IMR-90 (cell line): Measurements from ENCODE around the gene ACAP1. TPM values are rescaled to one million over a fixed set of nuclear protein-coding genes. Genes with fewer than 3 reads are reported as not detected.

Source experiments
- ATAC-seq: fragments of 200-7000 bp; cut with Tn5 transposase; 2 replicates; pipeline ENCODE4 v1.9.1; 2020; ENCODE audit warnings: low read depth, mild to moderate bottlenecking, moderate library complexity
- BruUV-seq: library from RNA; stranded (reverse); fragments of 400-500 nt; replicated peaks from 2 replicates; lab custom pipeline; 2021; lab: Mats Ljungman, UMichigan
- CTCF ChIA-PET: fragments of 300-600 bp; formaldehyde crosslinking; extraction: SDS; loops from one replicate; lab custom pipeline; 2021; ENCODE audit warnings: antibody characterized with exemption; lab: Yijun Ruan, JAX
- POLR2A ChIA-PET: fragments of 300-600 bp; sonication (Branson Sonifier 250); formaldehyde crosslinking; loops from one replicate; lab custom pipeline; 2022; ENCODE audit warnings: antibody characterized with exemption; ENCODE audit not compliant: unreplicated experiment; lab: Charles Lee
- DNase-seq: peaks from one replicate; pipeline ENCODE4 v3.0.0; 2013
- H2AFZ ChIP-seq: replicated peaks from 2 replicates; pipeline ENCODE3; 2013; ENCODE audit warnings: low read length, mild to moderate bottlenecking; ENCODE audit not compliant: poor library complexity
- H2AK5ac ChIP-seq: 2 replicates; pipeline ENCODE4 v1.6.1; 2013; ENCODE audit warnings: low read depth, low read length, inconsistent platforms
- H2AK9ac ChIP-seq: replicated peaks from 2 replicates; pipeline ENCODE3; 2013; ENCODE audit warnings: mild to moderate bottlenecking, low read depth, low read length, moderate library complexity; ENCODE audit not compliant: poor library complexity
- H2BK120ac ChIP-seq: 2 replicates; pipeline ENCODE4 v1.6.1; 2013; ENCODE audit warnings: low read depth, low read length, inconsistent platforms
- H2BK15ac ChIP-seq: 3 replicates; pipeline ENCODE4 v1.6.1; 2013; ENCODE audit warnings: low read depth, low read length, inconsistent platforms
- H2BK20ac ChIP-seq: 2 replicates; pipeline ENCODE4 v1.6.1; 2013; ENCODE audit warnings: low read depth, mild to moderate bottlenecking, inconsistent platforms, low read length, moderate library complexity
- H2BK5ac ChIP-seq: 2 replicates; pipeline ENCODE4 v1.6.1; 2013; ENCODE audit warnings: mild to moderate bottlenecking, low read depth, low read length, inconsistent platforms; ENCODE audit not compliant: poor library complexity, severe bottlenecking
- H3K14ac ChIP-seq: replicated peaks from 2 replicates; pipeline ENCODE4 v1.6.1; 2013; ENCODE audit warnings: low read depth, low read length, inconsistent platforms
- H3K18ac ChIP-seq: 2 replicates; pipeline ENCODE4 v1.6.1; 2013; ENCODE audit warnings: low read depth, low read length, control low read depth
- H3K23ac ChIP-seq: 2 replicates; pipeline ENCODE4 v1.6.1; 2013; ENCODE audit warnings: low read depth, low read length, inconsistent platforms
- H3K27ac ChIP-seq: 2 replicates; pipeline ENCODE4 v1.5.1; 2013; ENCODE audit warnings: mild to moderate bottlenecking, control low read depth, low read length; ENCODE audit not compliant: insufficient read depth
- H3K27me3 ChIP-seq: 2 replicates; pipeline ENCODE4 v1.6.1; 2013; ENCODE audit warnings: low read length; ENCODE audit not compliant: control insufficient read depth, insufficient read depth
- H3K36me3 ChIP-seq: 2 replicates; pipeline ENCODE4 v1.6.1; 2013; ENCODE audit warnings: low read length, mixed read lengths; ENCODE audit not compliant: control insufficient read depth, insufficient read depth
- H3K4ac ChIP-seq: 2 replicates; pipeline ENCODE4 v1.6.1; 2013; ENCODE audit warnings: low read depth, low read length, inconsistent platforms
- H3K4me1 ChIP-seq: 2 replicates; pipeline ENCODE4 v1.6.1; 2013; ENCODE audit warnings: low read length, mixed read lengths; ENCODE audit not compliant: control insufficient read depth, insufficient read depth
- H3K4me2 ChIP-seq: 2 replicates; pipeline ENCODE4 v1.6.1; 2013; ENCODE audit warnings: low read depth, mild to moderate bottlenecking, control low read depth, low read length, moderate library complexity
- H3K4me3 ChIP-seq: 2 replicates; pipeline ENCODE4 v1.5.1; 2013; ENCODE audit warnings: low read depth, mild to moderate bottlenecking, control low read depth, low read length, moderate library complexity; ENCODE audit not compliant: insufficient read depth
- H3K56ac ChIP-seq: 2 replicates; pipeline ENCODE4 v1.6.1; 2013; ENCODE audit warnings: low read length, inconsistent platforms; ENCODE audit not compliant: insufficient read depth; ENCODE audit errors: extremely low read depth
- H3K79me1 ChIP-seq, 2 experiments: 2 replicates each; pipeline ENCODE4 v1.6.1; 2013; ENCODE audit warnings: low read length in 2 of 2, inconsistent platforms in 1 of 2, low read depth in 1 of 2
- H3K9ac ChIP-seq: 2 replicates; pipeline ENCODE4 v1.6.1; 2013; ENCODE audit warnings: low read depth, low read length, control low read depth
- H3K9me1 ChIP-seq: 2 replicates; pipeline ENCODE4 v1.6.1; 2013; ENCODE audit warnings: low read length, inconsistent platforms; ENCODE audit not compliant: insufficient read depth
- H3K9me3 ChIP-seq: 2 replicates; pipeline ENCODE4 v1.6.1; 2013; ENCODE audit warnings: low read length; ENCODE audit not compliant: control insufficient read depth, insufficient read depth
- H4K20me1 ChIP-seq: 2 replicates; pipeline ENCODE4 v1.6.1; 2013; ENCODE audit warnings: low read length, inconsistent platforms; ENCODE audit not compliant: insufficient read depth
- H4K5ac ChIP-seq: 2 replicates; pipeline ENCODE4 v1.6.1; 2013; ENCODE audit warnings: mild to moderate bottlenecking, low read depth, low read length, control low read depth
- H4K8ac ChIP-seq, 2 experiments: 2 replicates each; pipeline ENCODE4 v1.6.1; 2013; ENCODE audit warnings: low read depth in 2 of 2, low read length in 2 of 2, control low read depth in 1 of 2, inconsistent platforms in 1 of 2
- H4K91ac ChIP-seq: 2 replicates; pipeline ENCODE4 v1.6.1; 2013; ENCODE audit warnings: low read depth, low read length, inconsistent platforms; ENCODE audit not compliant: insufficient read depth
- CTCF ChIP-seq: conservative IDR thresholded peaks from 2 replicates; pipeline ENCODE4 v1.5.1; 2012; ENCODE audit warnings: mild to moderate bottlenecking, low read depth, low read length, improper control_type of control experiment
- ELK1 ChIP-seq: fragments of 150-350 bp; IDR thresholded peaks from 2 replicates; pipeline ENCODE4 v1.6.1; 2016; ENCODE audit warnings: low read depth, mild to moderate bottlenecking, low read length, moderate library complexity, borderline replicate concordance
- FOS ChIP-seq: fragments of 150-350 bp; IDR thresholded peaks from 2 replicates; pipeline ENCODE4 v1.6.1; 2016; ENCODE audit warnings: low read depth, low read length
- MAFK ChIP-seq: IDR thresholded peaks from 2 replicates; pipeline ENCODE4 v1.6.1; 2012; ENCODE audit warnings: low read depth, low read length, improper control_type of control experiment
- MAZ ChIP-seq: IDR thresholded peaks from 2 replicates; pipeline ENCODE4 v1.6.1; 2012; ENCODE audit warnings: low read depth, mild to moderate bottlenecking, low read length, improper control_type of control experiment, moderate library complexity, borderline replicate concordance
- MXI1 ChIP-seq: IDR thresholded peaks from 2 replicates; pipeline ENCODE4 v1.6.1; 2012; ENCODE audit warnings: low read depth, mild to moderate bottlenecking, low read length, moderate library complexity, borderline replicate concordance
- NFE2L2 ChIP-seq: fragments of 150-350 bp; IDR thresholded peaks from 2 replicates; pipeline ENCODE4 v1.6.1; 2016; ENCODE audit warnings: low read depth, mild to moderate bottlenecking, low read length
- RAD21 ChIP-seq: IDR thresholded peaks from 2 replicates; pipeline ENCODE4 v1.6.1; 2012; ENCODE audit warnings: low read length, improper control_type of control experiment
- RCOR1 ChIP-seq: IDR thresholded peaks from 2 replicates; pipeline ENCODE4 v1.6.1; 2012; ENCODE audit warnings: mild to moderate bottlenecking, low read length, improper control_type of control experiment; ENCODE audit not compliant: insufficient replicate concordance
- SMC3 ChIP-seq: fragments of 150-350 bp; IDR thresholded peaks from 2 replicates; pipeline ENCODE4 v1.6.1; 2016; ENCODE audit warnings: low read depth, mild to moderate bottlenecking, antibody characterized with exemption, low read length, moderate library complexity
- WGBS, 2 experiments: methylation state at CpG; one replicate each; pipeline versions ENCODE4 v1.1.5 to v1.1.7; 2013; ENCODE audit warnings: missing lambda C conversion rate in 2 of 2; ENCODE audit not compliant: insufficient read length in 1 of 2; ENCODE audit errors: extremely low coverage in 2 of 2; 5-methylcytosine and 5-hydroxymethylcytosine counted together
- dilution Hi-C: fragments of 300-500 bp; cut with HindIII; formaldehyde crosslinking; loops from one replicate; pipeline ENCODE4 v1.14.3; 2018; ENCODE audit warnings: low sequenced_read_pairs; ENCODE audit not compliant: unreplicated experiment
- in situ Hi-C: fragments of 300-500 bp; cut with MboI; formaldehyde crosslinking; loops from 3 replicates; pipeline ENCODE4 v1.14.3; 2019; ENCODE audit warnings: low sequenced_read_pairs, inconsistent platforms, mixed read lengths
- intact Hi-C: fragments of 100-400 bp; cut with micrococcal nuclease; formaldehyde crosslinking; loops from 2 replicates; pipeline ENCODE4 v1.10.0; 2022
- polyA plus RNA-seq, 3 experiments: library from polyadenylated mRNA; depleted of rRNA; stranded (reverse); fragments of >200 nt; gene quantifications; 2 replicates each; pipeline ENCODE4 v1.2.3, GENCODE V29; 2012; ENCODE audit warnings: low replicate concordance in 1 of 3
- total RNA-seq: library from RNA; depleted of rRNA; stranded (reverse); fragments of >200 nt; gene quantifications from 2 replicates; pipeline ENCODE4 v1.2.3, GENCODE V29; 2012

Gene ACAP1
- total and polyA plus RNA-seq, 2 of the 4 experiments (the other 2 are of a cell fraction) = under 0.01 to 2.1 TPM

- H3K27ac ChIP-seq = no peak overlapping the region
- H3K4me3 ChIP-seq = no peak overlapping the region
- peaks cover 21% of the 10 kb centered on the region for H3K9me1 ChIP-seq
- H3K18ac ChIP-seq = no peak overlapping the region
- no TSS peak for BruUV-seq
- no peak overlapping the region for H2BK15ac ChIP-seq
- peak overlapping the region; percentile 52 for H2AK9ac ChIP-seq
- H4K5ac ChIP-seq = 0 out of 2 replicates have a peak overlapping the region, but pooled peaks have one; percentile 26
- no peak overlapping the region; the same call in 1 of the 2 replicates for H3K14ac ChIP-seq
- in situ Hi-C loops (loop anchor here (5.0 to 10.0 kb wide), 2 partner anchors 36 to 199 kb away; partner anchors contain the start of genes PLSCR3 and TNFSF13), dilution Hi-C loops (no loop called here), intact Hi-C loops (no loop called here)
- peaks cover 32% of the 10 kb centered on the region for H3K4me1 ChIP-seq
- H3K36me3 ChIP-seq = no peaks in the 10 kb centered on the region
- H2BK5ac ChIP-seq = no peak overlapping the region
- ChIA-PET CTCF (interaction anchor here (0.6 to 4.1 kb wide), 6 partner anchors 15 to 205 kb away, joined by 3 to 19 read pairs (median 4); partner anchors contain the start of gene SENP3), POLR2A (interaction anchor here (0.5 kb wide), 1 partner anchor 1854 kb away, joined by 3 read pairs; no protein-coding TSS in a partner anchor)
- no peak overlapping the region for H2BK20ac ChIP-seq
- no peaks in the 10 kb centered on the region for H3K27me3 ChIP-seq
- H3K23ac ChIP-seq = no peak overlapping the region
- 14% methylated on average over 4 of the region's 12 CpGs; no CpG with 5 or more reads in 1 of the 2 experiments for WGBS, 2 experiments
- peak overlapping the region in 1 of 2 experiments; percentile 29; a peak in 1 of 4 replicates for H4K8ac ChIP-seq
- ATAC-seq = no peak
- DNase-seq = peak; percentile 53
- H4K91ac ChIP-seq = 0 out of 2 replicates have a peak overlapping the region, but pooled peaks have one; percentile 27
- no peaks in the 10 kb centered on the region for H3K9me3 ChIP-seq
- H3K4me2 ChIP-seq = no peak overlapping the region
- peak overlapping the region; percentile 83 for H2AFZ ChIP-seq
- no peak overlapping the region for H2BK120ac ChIP-seq
- no peak for TF ChIP-seq MAFK
- TF ChIP-seq CTCF = peak; percentile 74
- TF ChIP-seq NFE2L2 = no peak
- TF ChIP-seq ELK1 = no peak
- TF ChIP-seq MXI1 = no peak
- no peak for TF ChIP-seq RCOR1
- TF ChIP-seq RAD21 = peak; percentile 74
- TF ChIP-seq SMC3 = peak; percentile 62
- peak; percentile 62; the same call in 1 of the 2 replicates for TF ChIP-seq MAZ
- TF ChIP-seq FOS = no peak
- H3K56ac ChIP-seq = no peak overlapping the region
- H3K9ac ChIP-seq = no peak overlapping the region
- H2AK5ac ChIP-seq = peak overlapping the region; percentile 53
- peaks cover 20 to 41% of the 10 kb centered on the region in 2 experiments; a peak in 3 of 4 replicates for H3K79me1 ChIP-seq
- H3K4ac ChIP-seq = peak overlapping the region; percentile 55; the same call in 1 of the 2 replicates
- peaks cover 18% of the 10 kb centered on the region; the same call in 1 of the 2 replicates for H4K20me1 ChIP-seq
These were observed 19.8 kb downstream of the ACAP1 start for GRCh38 chr17:7356072-7356549.
